ENCODE measurements around the gene SDC3.

DNA sequence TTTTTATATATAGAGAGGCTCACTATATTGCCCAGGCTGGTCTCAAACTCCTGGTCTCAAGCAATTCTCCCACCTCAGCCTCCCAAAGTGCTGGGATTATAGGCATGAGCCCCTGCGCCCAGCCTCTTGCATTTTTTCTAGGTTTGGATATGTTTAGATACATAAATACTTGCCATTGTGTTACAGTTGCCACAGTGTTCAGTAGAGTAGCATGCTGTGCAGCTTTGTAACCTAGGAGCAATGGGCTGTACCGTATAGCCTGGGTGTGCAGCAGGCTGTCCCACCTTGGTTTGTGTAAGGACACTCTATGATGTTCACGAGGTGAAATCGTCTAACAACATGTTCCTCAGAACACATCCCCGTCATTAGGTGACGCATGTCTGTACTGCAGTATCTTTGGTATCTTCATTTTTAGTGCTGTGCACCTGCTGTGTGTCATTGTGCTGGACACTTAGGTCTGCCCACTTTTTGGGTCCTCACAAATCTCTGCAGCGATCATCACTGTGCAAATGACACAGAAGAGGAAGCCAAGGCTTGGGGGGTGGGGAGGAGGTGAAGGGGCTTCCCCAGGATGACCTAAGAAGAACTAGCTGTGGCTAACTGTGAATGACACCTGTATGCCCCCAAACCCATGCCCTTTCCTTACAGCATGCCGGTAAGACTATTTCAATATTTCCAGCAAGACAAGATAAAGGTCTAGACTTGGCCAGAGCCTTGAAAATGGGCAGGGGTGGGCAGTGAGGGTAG, 44.5 kb downstream of the SDC3 start:
- TF ChIP-seq CTCF (IDR thresholded peaks at IDR 0.05) (no peak), FOXP1 (CRISPR knock-in tag; IDR thresholded peaks at IDR 0.05; ENCODE audit: borderline replicate concordance) (no peak), MLX (CRISPR knock-in tag; IDR thresholded peaks at IDR 0.05) (no peak)
- TF ChIP-seq, protein P1, sequence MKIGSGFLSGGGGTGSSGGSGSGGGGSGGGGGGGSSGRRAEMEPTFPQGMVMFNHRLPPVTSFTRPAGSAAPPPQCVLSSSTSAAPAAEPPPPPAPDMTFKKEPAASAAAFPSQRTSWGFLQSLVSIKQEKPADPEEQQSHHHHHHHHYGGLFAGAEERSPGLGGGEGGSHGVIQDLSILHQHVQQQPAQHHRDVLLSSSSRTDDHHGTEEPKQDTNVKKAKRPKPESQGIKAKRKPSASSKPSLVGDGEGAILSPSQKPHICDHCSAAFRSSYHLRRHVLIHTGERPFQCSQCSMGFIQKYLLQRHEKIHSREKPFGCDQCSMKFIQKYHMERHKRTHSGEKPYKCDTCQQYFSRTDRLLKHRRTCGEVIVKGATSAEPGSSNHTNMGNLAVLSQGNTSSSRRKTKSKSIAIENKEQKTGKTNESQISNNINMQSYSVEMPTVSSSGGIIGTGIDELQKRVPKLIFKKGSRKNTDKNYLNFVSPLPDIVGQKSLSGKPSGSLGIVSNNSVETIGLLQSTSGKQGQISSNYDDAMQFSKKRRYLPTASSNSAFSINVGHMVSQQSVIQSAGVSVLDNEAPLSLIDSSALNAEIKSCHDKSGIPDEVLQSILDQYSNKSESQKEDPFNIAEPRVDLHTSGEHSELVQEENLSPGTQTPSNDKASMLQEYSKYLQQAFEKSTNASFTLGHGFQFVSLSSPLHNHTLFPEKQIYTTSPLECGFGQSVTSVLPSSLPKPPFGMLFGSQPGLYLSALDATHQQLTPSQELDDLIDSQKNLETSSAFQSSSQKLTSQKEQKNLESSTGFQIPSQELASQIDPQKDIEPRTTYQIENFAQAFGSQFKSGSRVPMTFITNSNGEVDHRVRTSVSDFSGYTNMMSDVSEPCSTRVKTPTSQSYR (CRISPR knock-in tag; IDR thresholded peaks at IDR 0.05): no peak

Data from WTC11 (cell line).